Stimulated activated effector memory CD8-positive, alpha-beta T cell treated with anti-CD3 and anti-CD28 coated beads, Interleukin-12 subunit alpha, Interleukin-12 subunit beta, amount 100 ng/mL, for 72 hours (primary cell): ENCODE data around the gene TUBGCP6.
"Not testable (repeated sequence)": the region's sequence is repeated elsewhere in the genome, so short reads cannot be mapped to it uniquely, and the experiment has no call there.

Source experiments
- ATAC-seq: fragments of 150-1000 bp; cut with Tn5 transposase; 2 replicates; pipeline ENCODE4 v1.10.0; 2021
- DNase-seq, 2 donors: peaks; one replicate each; pipeline ENCODE4 v3.0.0; 2021 to 2022; ENCODE audit warnings: low spot score in 2 of 2
- H3K27ac Mint-ChIP-seq: one replicate; pipeline ENCODE4 v1.8.0; 2022; ENCODE audit warnings: mild to moderate bottlenecking, mixed read lengths
- H3K36me3 Mint-ChIP-seq: one replicate; pipeline ENCODE4 v1.8.0; 2022; ENCODE audit warnings: mild to moderate bottlenecking, mixed read lengths
- H3K4me1 Mint-ChIP-seq: one replicate; pipeline ENCODE4 v1.8.0; 2022; ENCODE audit warnings: mixed read lengths
- H3K4me3 Mint-ChIP-seq: one replicate; pipeline ENCODE4 v1.8.0; 2022; ENCODE audit warnings: mild to moderate bottlenecking, mixed read lengths
- H3K9me3 Mint-ChIP-seq: one replicate; pipeline ENCODE4 v1.8.0; 2022; ENCODE audit warnings: mixed read lengths

TUBGCP6 gene

GRCh38 chr22:50168490-50169180, 76.2 kb downstream of the TUBGCP6 start:
- not testable (repeated sequence) for H3K9me3 Mint-ChIP-seq, DNase-seq, ATAC-seq
- Mint-ChIP-seq H3K36me3 (peaks cover 24% of the 10 kb centered on the region), H3K27ac (peak overlapping the region; percentile 93), H3K4me1 (peaks cover 25% of the 10 kb centered on the region), H3K4me3 (peak overlapping the region; percentile 74)

GRCh38 chr22:50167689-50168489, 76.9 kb downstream of the TUBGCP6 start:
- peak overlapping the region; percentile 93 for H3K27ac Mint-ChIP-seq
- H3K4me3 Mint-ChIP-seq: peak overlapping the region; percentile 74
- ATAC-seq: no peak
- no peak for DNase-seq
- H3K9me3 Mint-ChIP-seq: no peaks in the 10 kb centered on the region
- peaks cover 25% of the 10 kb centered on the region for H3K4me1 Mint-ChIP-seq
- peaks cover 24% of the 10 kb centered on the region for H3K36me3 Mint-ChIP-seq
